ENCODE data around the gene ZP1.

- TF ChIP-seq CTCF (IDR thresholded peaks at IDR 0.05; ENCODE audit: low read depth, low read length, missing input control), result no peak
- no peak for TF ChIP-seq TAF1 (conservative IDR thresholded peaks at IDR 0.05)
- no peak for TF ChIP-seq MAX (IDR thresholded peaks at IDR 0.05)
- TF ChIP-seq YY1 (IDR thresholded peaks at IDR 0.05), result no peak
- no peak for TF ChIP-seq NR2F2 (IDR thresholded peaks at IDR 0.05)
- no peak for TF ChIP-seq REST (IDR thresholded peaks at IDR 0.05)
- TF ChIP-seq EGR1 (IDR thresholded peaks at IDR 0.05; ENCODE audit: low read depth in 2 of 2), result no peak
- TF ChIP-seq GABPA (IDR thresholded peaks at IDR 0.05 in 1 of 2, conservative IDR thresholded peaks at IDR 0.05 in 1 of 2), result no peak
Measured at GRCh38 chr11:60854140-60854846, 13.0 kb upstream of the ZP1 start.

Measured in liver (tissue), 3 donors.